ENCODE results near the gene MAGI2. TPM values are rescaled to one million over a fixed set of nuclear protein-coding genes. Genes with fewer than 3 reads are reported as not detected.
"Not testable (repeated sequence)": the region's sequence is repeated elsewhere in the genome, so short reads cannot be mapped to it uniquely, and the experiment has no call there.

The MAGI2 gene
- total and polyA plus RNA-seq, 4 donors = 0.37 to 4.1 (median 1.4) TPM

DNA sequence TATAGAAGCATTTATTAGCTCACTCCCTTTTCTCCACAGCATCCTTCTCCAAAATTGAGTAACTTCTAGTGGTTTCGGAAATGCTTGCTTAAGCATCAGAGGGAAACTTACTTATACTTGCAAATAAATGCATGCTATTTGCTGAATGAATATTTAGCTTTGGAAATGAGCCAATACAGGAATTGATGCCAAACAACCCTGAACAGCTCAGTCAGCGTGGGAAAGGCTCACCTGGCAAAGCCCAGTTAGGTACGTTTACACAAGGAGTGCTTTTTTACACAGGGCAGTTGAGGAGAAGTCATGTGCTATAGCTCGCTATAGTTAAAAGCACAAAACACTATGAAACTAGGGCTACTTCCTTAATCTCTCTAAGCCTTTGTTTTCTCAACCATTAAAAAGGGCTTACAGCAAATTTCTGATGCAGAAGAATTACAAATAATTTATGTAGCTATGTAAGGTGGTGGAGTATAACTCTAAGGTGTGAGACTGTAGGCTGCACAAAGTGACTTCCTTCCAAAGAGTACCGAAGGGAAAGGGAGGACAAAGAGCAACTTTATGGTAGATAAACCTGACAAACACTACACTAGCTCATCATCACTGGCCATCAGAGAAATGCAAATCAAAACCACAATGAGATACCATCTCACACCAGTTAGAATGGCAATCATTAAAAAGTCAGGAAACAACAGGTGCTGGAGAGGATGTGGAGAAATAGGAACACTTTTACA, 1156.7 kb downstream of the MAGI2 start:
- DNase-seq (ENCODE audit: low spot score) = no peak
- H3K9ac ChIP-seq (ENCODE audit: low read depth in 1 of 2, low read length in 2 of 2) = no peak overlapping the region
- H3K4me3 ChIP-seq (ENCODE audit: low read depth in 1 of 3, low read length in 3 of 3) = no peak overlapping the region
- 66% methylated on average over 5 of the region's 5 CpGs for WGBS
- H3K4me1 ChIP-seq (ENCODE audit: control insufficient read depth in 4 of 4, insufficient read depth in 4 of 4, low read length in 3 of 4) = no peaks in the 10 kb centered on the region
- no peaks in the 10 kb centered on the region for H3K36me3 ChIP-seq (ENCODE audit: control insufficient read depth in 4 of 4, insufficient read depth in 3 of 4, low read depth in 1 of 4, low read length in 3 of 4)
- H3K9me3 ChIP-seq (ENCODE audit: control insufficient read depth in 4 of 4, low read length in 3 of 4) = no peaks in the 10 kb centered on the region
- TF ChIP-seq HNF4G (IDR thresholded peaks at IDR 0.05) (no peak), YY1 (IDR thresholded peaks at IDR 0.05) (no peak), SP1 (IDR thresholded peaks at IDR 0.05) (no peak), RAD21 (IDR thresholded peaks at IDR 0.05) (no peak), RXRA (IDR thresholded peaks at IDR 0.05) (no peak), JUND (IDR thresholded peaks at IDR 0.05) (no peak), FOXA1 (IDR thresholded peaks at IDR 0.05) (no peak), FOXA2 (IDR thresholded peaks at IDR 0.05) (no peak), GABPA (IDR thresholded peaks at IDR 0.05 in 1 of 2, conservative IDR thresholded peaks at IDR 0.05 in 1 of 2) (no peak), NR2F2 (IDR thresholded peaks at IDR 0.05) (no peak)
- TF ChIP-seq, protein P1, sequence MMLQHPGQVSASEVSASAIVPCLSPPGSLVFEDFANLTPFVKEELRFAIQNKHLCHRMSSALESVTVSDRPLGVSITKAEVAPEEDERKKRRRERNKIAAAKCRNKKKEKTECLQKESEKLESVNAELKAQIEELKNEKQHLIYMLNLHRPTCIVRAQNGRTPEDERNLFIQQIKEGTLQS (IDR thresholded peaks at IDR 0.05) = no peak
- TF ChIP-seq, protein P2, sequence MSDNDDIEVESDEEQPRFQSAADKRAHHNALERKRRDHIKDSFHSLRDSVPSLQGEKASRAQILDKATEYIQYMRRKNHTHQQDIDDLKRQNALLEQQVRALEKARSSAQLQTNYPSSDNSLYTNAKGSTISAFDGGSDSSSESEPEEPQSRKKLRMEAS (IDR thresholded peaks at IDR 0.05) = no peak
- H3K27ac ChIP-seq (ENCODE audit: low read depth in 1 of 2, low read length in 2 of 2) = no peak overlapping the region
- H3K27me3 ChIP-seq (ENCODE audit: control insufficient read depth in 4 of 4, insufficient read depth in 4 of 4, low read length in 3 of 4) = no peaks in the 10 kb centered on the region

DNA sequence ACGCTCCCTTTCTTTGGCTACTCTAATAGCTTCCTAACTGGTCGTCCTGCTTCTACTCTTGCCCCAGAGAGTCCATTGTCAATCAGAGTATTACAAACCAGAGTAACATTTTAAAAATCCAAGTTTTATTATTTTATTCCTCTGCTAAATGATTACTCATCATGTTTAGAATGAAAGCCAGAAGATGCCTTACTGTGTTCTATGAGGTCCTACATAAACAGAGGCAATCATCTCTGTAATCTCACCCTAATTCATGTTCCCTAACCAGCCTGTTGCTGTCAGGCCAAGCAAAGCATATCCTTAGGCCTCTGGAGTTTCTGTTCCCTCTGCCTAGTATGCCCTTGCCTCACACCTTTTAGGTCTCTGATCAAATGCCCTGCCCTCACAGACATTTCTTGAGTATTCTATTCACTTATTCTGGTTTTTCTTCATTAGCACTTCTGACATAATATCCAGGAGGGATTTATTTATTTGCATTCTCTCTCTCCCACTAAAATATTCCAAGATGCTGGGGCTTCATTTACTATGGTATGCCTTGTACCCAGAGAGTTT, 1157.3 kb downstream of the MAGI2 start:
- WGBS = 84% methylated on average over 2 of the region's 2 CpGs
- H3K9me3 ChIP-seq (ENCODE audit: control insufficient read depth in 4 of 4, low read length in 3 of 4) = no peaks in the 10 kb centered on the region
- DNase-seq (ENCODE audit: low spot score) = no peak
- no peak overlapping the region for H3K9ac ChIP-seq (ENCODE audit: low read depth in 1 of 2, low read length in 2 of 2)
- H3K4me3 ChIP-seq (ENCODE audit: low read depth in 1 of 3, low read length in 3 of 3) = no peak overlapping the region
- no peak overlapping the region for H3K27ac ChIP-seq (ENCODE audit: low read depth in 1 of 2, low read length in 2 of 2)
- TF ChIP-seq, protein P3, sequence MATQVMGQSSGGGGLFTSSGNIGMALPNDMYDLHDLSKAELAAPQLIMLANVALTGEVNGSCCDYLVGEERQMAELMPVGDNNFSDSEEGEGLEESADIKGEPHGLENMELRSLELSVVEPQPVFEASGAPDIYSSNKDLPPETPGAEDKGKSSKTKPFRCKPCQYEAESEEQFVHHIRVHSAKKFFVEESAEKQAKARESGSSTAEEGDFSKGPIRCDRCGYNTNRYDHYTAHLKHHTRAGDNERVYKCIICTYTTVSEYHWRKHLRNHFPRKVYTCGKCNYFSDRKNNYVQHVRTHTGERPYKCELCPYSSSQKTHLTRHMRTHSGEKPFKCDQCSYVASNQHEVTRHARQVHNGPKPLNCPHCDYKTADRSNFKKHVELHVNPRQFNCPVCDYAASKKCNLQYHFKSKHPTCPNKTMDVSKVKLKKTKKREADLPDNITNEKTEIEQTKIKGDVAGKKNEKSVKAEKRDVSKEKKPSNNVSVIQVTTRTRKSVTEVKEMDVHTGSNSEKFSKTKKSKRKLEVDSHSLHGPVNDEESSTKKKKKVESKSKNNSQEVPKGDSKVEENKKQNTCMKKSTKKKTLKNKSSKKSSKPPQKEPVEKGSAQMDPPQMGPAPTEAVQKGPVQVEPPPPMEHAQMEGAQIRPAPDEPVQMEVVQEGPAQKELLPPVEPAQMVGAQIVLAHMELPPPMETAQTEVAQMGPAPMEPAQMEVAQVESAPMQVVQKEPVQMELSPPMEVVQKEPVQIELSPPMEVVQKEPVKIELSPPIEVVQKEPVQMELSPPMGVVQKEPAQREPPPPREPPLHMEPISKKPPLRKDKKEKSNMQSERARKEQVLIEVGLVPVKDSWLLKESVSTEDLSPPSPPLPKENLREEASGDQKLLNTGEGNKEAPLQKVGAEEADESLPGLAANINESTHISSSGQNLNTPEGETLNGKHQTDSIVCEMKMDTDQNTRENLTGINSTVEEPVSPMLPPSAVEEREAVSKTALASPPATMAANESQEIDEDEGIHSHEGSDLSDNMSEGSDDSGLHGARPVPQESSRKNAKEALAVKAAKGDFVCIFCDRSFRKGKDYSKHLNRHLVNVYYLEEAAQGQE (IDR thresholded peaks at IDR 0.05) = no peak
- TF ChIP-seq SP1 (IDR thresholded peaks at IDR 0.05) = no peak
- no peak for TF ChIP-seq EGR1 (IDR thresholded peaks at IDR 0.05; ENCODE audit: low read depth in 2 of 2)
- TF ChIP-seq, protein P1 (IDR thresholded peaks at IDR 0.05) = no peak
- no peak for TF ChIP-seq GABPA (IDR thresholded peaks at IDR 0.05 in 1 of 2, conservative IDR thresholded peaks at IDR 0.05 in 1 of 2)
- TF ChIP-seq, protein P4, sequence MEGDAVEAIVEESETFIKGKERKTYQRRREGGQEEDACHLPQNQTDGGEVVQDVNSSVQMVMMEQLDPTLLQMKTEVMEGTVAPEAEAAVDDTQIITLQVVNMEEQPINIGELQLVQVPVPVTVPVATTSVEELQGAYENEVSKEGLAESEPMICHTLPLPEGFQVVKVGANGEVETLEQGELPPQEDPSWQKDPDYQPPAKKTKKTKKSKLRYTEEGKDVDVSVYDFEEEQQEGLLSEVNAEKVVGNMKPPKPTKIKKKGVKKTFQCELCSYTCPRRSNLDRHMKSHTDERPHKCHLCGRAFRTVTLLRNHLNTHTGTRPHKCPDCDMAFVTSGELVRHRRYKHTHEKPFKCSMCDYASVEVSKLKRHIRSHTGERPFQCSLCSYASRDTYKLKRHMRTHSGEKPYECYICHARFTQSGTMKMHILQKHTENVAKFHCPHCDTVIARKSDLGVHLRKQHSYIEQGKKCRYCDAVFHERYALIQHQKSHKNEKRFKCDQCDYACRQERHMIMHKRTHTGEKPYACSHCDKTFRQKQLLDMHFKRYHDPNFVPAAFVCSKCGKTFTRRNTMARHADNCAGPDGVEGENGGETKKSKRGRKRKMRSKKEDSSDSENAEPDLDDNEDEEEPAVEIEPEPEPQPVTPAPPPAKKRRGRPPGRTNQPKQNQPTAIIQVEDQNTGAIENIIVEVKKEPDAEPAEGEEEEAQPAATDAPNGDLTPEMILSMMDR (IDR thresholded peaks at IDR 0.05; ENCODE audit: low read depth, low read length, missing input control) = no peak
- no peak for TF ChIP-seq TAF1 (conservative IDR thresholded peaks at IDR 0.05)
- TF ChIP-seq JUND (IDR thresholded peaks at IDR 0.05) = no peak
- TF ChIP-seq RAD21 (IDR thresholded peaks at IDR 0.05) = no peak
- no peak for TF ChIP-seq NR2F2 (IDR thresholded peaks at IDR 0.05)
- no peak for TF ChIP-seq FOXA2 (IDR thresholded peaks at IDR 0.05)
- TF ChIP-seq, protein P2 (IDR thresholded peaks at IDR 0.05) = no peak
- no peak for TF ChIP-seq FOXA1 (IDR thresholded peaks at IDR 0.05)
- TF ChIP-seq YY1 (IDR thresholded peaks at IDR 0.05) = no peak
- no peak for TF ChIP-seq HNF4G (IDR thresholded peaks at IDR 0.05)
- TF ChIP-seq RXRA (IDR thresholded peaks at IDR 0.05) = no peak
- no peaks in the 10 kb centered on the region for H3K36me3 ChIP-seq (ENCODE audit: control insufficient read depth in 4 of 4, insufficient read depth in 3 of 4, low read depth in 1 of 4, low read length in 3 of 4)
- H3K4me1 ChIP-seq (ENCODE audit: control insufficient read depth in 4 of 4, insufficient read depth in 4 of 4, low read length in 3 of 4) = no peaks in the 10 kb centered on the region
- H3K27me3 ChIP-seq (ENCODE audit: control insufficient read depth in 4 of 4, insufficient read depth in 4 of 4, low read length in 3 of 4) = no peaks in the 10 kb centered on the region

DNA sequence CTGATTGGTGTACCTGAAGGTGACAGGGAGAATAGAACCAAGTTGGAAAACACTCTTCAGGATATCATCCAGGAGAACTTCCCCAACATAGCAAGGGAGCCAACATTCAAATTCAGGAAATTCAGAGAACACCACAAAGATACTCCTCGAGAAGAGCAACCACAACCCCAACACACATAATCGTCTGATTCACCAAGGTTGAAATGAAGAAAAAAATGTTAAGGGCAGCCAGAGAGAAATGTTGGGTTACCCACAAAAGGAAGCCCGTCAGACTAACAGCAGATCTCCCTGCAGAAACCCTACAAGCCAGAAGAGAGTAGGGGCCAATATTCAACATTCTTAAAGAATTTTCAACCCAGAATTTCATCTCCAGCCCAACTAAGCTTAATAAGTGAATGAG, 1164.0 kb downstream of the MAGI2 start:
- not testable (repeated sequence) for H3K36me3 ChIP-seq (ENCODE audit: control insufficient read depth in 4 of 4, insufficient read depth in 3 of 4, low read depth in 1 of 4, low read length in 3 of 4); H3K4me1 ChIP-seq (ENCODE audit: control insufficient read depth in 4 of 4, insufficient read depth in 4 of 4, low read length in 3 of 4); H3K27ac ChIP-seq (ENCODE audit: low read depth in 1 of 2, low read length in 2 of 2); H3K9me3 ChIP-seq (ENCODE audit: control insufficient read depth in 4 of 4, low read length in 3 of 4); H3K27me3 ChIP-seq (ENCODE audit: control insufficient read depth in 4 of 4, insufficient read depth in 4 of 4, low read length in 3 of 4); H3K9ac ChIP-seq (ENCODE audit: low read depth in 1 of 2, low read length in 2 of 2); DNase-seq (ENCODE audit: low spot score); H3K4me3 ChIP-seq (ENCODE audit: low read depth in 1 of 3, low read length in 3 of 3)
- 82% methylated on average over 3 of the region's 3 CpGs for WGBS

All from liver (tissue), 9 donors.